GM18951 (cell line): ENCODE results near the gene FARS2.

Source experiments
- POLR2A ChIP-seq: IDR thresholded peaks from 4 replicates; pipeline ENCODE4 v1.6.1; 2011; ENCODE audit warnings: mild to moderate bottlenecking; ENCODE audit not compliant: insufficient read length, insufficient read depth; ENCODE audit errors: extremely low read depth
- in situ Hi-C: fragments of 300-500 bp; cut with MboI; formaldehyde crosslinking; loops from one replicate; pipeline ENCODE4 v1.12.0; 2022; ENCODE audit warnings: low sequenced_read_pairs, mixed read lengths, inconsistent platforms; ENCODE audit not compliant: unreplicated experiment

The FARS2 gene

DNA sequence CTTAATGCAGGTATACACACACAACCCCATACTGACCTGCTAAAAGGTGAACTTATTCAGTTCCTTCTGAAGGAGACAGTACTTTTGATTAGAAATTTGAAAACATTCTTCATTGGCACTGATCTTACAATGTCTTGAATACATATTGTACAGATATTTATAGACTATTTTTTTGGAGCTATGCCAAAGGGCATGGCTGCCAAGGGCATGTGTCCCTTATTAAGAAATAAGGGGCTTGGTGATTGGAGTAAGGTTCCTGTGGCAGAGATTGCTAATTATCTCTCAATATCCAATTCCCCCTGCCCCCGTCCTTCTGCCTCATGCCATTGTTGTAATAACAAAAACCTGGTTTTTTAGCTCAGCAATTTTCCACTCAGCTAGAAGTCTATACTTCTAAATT, 355.9 kb downstream of the FARS2 start:
- in situ Hi-C loops: no loop called here
- TF ChIP-seq POLR2A: no peak

- no peak for TF ChIP-seq POLR2A
- in situ Hi-C loops: no loop called here
These were observed 357.9 kb downstream of the FARS2 start for GRCh38 chr6:5619249-5619648.

DNA sequence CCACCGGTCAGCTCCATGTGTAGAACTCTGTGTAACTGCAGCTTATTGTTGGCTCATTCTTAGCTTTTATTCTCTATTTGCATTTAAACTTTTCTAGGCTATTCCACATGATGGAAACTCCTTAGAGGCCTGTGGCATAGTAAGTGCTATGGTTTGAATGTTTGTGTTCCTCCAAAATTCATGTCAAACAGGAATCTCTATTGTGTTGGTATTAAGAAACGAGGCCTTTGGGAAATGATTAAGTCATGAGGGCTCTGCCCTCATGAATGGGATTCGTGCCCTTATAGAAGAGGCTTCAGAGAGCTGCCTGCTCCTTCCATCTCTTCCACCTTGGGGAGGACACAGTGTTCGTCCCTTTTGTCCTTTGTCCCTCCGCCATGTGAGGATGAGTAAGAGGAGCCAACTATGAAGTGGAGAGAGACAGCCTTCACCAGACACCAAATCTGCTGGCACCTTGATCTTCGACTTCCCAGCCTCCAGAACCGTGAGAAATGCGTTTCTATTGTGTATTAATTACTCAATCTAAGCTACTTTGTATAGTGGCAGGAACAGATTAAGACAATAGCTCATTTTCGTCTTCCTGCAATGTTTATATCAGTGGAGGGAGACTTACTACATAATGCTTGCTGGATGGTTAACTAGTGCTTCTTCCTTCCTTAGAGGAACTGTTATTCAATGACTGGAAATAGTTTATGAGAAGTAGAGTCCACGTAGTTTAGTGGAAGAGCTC, 361.1 kb downstream of the FARS2 start:
- in situ Hi-C loops: no loop called here
- no peak for TF ChIP-seq POLR2A

DNA sequence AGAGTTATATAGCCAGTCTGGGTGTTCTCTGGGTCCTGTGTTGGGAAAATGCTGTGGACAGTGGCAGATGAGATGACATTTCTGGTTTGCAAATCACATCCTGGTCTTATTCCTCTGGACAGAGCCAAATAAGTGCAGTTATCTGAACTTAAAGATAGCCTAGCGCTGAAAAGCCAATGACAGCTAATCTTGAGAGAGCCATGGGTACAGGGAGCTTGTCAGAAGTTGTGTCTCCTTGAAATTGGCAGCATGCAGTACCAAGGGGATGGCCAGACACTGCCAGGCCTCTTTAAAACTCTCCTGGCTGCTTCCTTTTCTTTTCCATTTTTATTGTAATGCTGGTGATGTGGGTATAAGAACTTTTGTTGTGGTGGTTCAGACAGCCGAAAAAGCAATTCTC, 362.5 kb downstream of the FARS2 start:
- in situ Hi-C loops: no loop called here
- TF ChIP-seq POLR2A: no peak

GRCh38 chr6:5624256-5624655, 362.9 kb downstream of the FARS2 start:
- in situ Hi-C loops: no loop called here
- no peak for TF ChIP-seq POLR2A

- in situ Hi-C loops: no loop called here
- TF ChIP-seq POLR2A: no peak
These were observed 365.6 kb downstream of the FARS2 start for GRCh38 chr6:5626727-5627426.

DNA sequence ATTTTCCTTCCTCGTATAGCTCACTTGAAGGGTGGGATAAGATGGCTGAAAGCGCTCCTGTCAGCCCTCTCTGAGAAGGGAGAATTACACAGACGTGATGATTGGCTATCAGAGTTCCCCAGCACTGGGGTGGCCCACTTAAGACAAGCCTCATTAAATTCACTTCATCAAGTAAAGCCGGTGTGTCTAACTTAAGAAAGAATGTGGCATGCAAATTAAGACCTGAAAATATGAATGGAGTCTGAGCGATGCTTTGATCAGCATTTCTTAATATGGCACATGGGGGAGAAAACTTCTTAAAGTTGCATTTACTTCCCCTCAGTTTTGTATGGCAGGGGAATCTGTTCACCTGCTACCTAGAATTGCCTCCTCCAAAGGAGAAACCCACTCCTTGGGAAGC, 369.3 kb downstream of the FARS2 start:
- no peak for TF ChIP-seq POLR2A
- in situ Hi-C loops: no loop called here

- in situ Hi-C loops: no loop called here
- no peak for TF ChIP-seq POLR2A
These were observed 371.1 kb downstream of the FARS2 start for GRCh38 chr6:5632348-5632935.

DNA sequence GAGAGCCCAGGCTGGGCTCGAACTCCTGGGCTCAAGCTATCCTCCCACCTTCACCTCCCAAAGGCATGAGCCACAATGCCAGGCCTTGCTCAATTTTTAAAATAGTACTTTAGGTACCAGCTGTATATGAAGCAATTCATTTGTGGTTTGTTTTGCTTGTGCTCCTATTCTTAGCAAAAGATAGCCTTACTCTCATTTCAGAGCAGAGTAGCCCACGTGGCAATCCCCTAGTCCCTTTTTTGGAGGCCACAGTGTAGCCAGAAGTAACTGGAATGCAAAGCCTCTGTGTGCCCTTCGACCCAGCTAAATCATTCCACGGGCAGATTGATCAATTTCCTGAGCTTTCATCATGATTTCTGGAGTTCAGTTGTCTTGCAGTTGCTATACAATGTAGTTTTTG, 373.2 kb downstream of the FARS2 start:
- no peak for TF ChIP-seq POLR2A
- in situ Hi-C loops: no loop called here

- in situ Hi-C loops: no loop called here
- TF ChIP-seq POLR2A: no peak
These were observed 375.1 kb downstream of the FARS2 start for GRCh38 chr6:5636210-5637030.

DNA sequence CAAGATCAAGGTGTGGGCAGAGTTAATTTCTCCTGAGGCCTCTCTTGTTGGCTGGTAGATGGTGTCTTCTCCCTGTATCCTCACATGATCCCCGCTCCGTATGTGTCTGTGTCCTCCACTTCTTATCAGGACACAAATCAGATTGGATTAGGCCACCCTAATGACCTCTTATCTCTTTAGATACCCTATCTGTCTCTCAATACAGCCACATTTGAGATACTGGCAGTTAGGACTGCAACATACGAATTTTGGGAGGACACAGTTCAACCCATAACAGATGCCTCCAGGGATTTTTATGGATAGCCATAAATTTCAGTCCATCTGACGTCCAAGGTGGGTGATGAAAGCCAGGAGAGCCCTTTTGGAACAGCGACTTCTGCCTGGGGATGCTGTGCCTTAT, 376.4 kb downstream of the FARS2 start:
- in situ Hi-C loops: no loop called here
- no peak for TF ChIP-seq POLR2A

- no peak for TF ChIP-seq POLR2A
- in situ Hi-C loops: no loop called here
These were observed 377.4 kb downstream of the FARS2 start for GRCh38 chr6:5638666-5639065.

DNA sequence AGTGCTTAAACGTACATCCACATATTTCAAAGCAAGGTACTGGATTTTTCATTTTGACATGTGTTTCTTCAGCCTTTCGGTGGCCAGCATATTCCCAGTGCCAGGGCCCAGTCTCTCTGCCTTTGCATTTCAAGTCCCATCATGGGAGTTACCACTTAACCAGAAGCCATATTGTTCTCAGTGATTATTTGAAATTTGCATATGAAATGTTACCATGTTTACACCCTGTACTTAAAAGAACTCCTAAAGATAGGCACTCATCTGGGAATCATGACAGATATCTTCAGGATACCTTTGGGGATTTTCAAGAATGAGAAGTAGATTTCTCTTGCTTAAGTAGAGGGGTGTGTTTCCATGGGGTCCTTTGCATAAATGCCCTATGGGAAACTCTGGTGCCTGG, 377.9 kb downstream of the FARS2 start:
- TF ChIP-seq POLR2A: no peak
- in situ Hi-C loops: no loop called here
